Kidney epithelial cell (primary cell): ENCODE data around the gene MYL3. TPM values are rescaled to one million over a fixed set of nuclear protein-coding genes. Genes with fewer than 3 reads are reported as not detected.
A peak's percentile ranks its signal among the peaks of the same experiment; 100 is the strongest.

ENCODE experiments used
- DNase-seq: peaks from one replicate; pipeline ENCODE4 v3.0.0-alpha.2; 2010; ENCODE audit warnings: low read depth
- H3K27me3 ChIP-seq: 2 replicates; pipeline ENCODE4 v1.6.0; 2011; ENCODE audit warnings: low read length; ENCODE audit not compliant: control insufficient read depth, insufficient read depth
- H3K36me3 ChIP-seq: 2 replicates; pipeline ENCODE4 v1.5.1; 2011; ENCODE audit warnings: low read length; ENCODE audit not compliant: control insufficient read depth, insufficient read depth
- H3K4me3 ChIP-seq: 2 replicates; pipeline ENCODE4 v1.5.1; 2011; ENCODE audit warnings: low read depth, mild to moderate bottlenecking, control low read depth, low read length
- CTCF ChIP-seq: IDR thresholded peaks from 2 replicates; pipeline ENCODE4 v1.5.1; 2011; ENCODE audit warnings: mild to moderate bottlenecking, moderate library complexity, low read length, control low read depth, inconsistent platforms; ENCODE audit not compliant: insufficient read depth, poor library complexity, severe bottlenecking
- total RNA-seq: library from RNA; depleted of rRNA; stranded (reverse); fragments of >200 nt; gene quantifications from 2 replicates; pipeline ENCODE4 v1.2.3, GENCODE V29; 2015

MYL3 gene
- total RNA-seq, 1 donor from 2014 or later, result 0.54 TPM

GRCh38 chr3:46888705-46889104, 25.5 kb upstream of the MYL3 start:
- no peak overlapping the region for H3K4me3 ChIP-seq
- H3K27me3 ChIP-seq, result peaks cover 18% of the 10 kb centered on the region
- DNase-seq, result no peak
- H3K36me3 ChIP-seq, result no peaks in the 10 kb centered on the region
- no peak for TF ChIP-seq CTCF

GRCh38 chr3:46887980-46888494, 24.8 kb upstream of the MYL3 start:
- no peak for DNase-seq
- Histone ChIP-seq H3K27me3 (peaks cover 22% of the 10 kb centered on the region), H3K4me3 (no peak overlapping the region), H3K36me3 (no peaks in the 10 kb centered on the region)
- TF ChIP-seq CTCF, result no peak

GRCh38 chr3:46885612-46886011, 22.4 kb upstream of the MYL3 start:
- TF ChIP-seq CTCF, result no peak
- DNase-seq, result no peak
- no peak overlapping the region for H3K4me3 ChIP-seq
- peaks cover 34% of the 10 kb centered on the region for H3K27me3 ChIP-seq
- peaks cover 2% of the 10 kb centered on the region for H3K36me3 ChIP-seq

- no peak for DNase-seq
- Histone ChIP-seq H3K27me3 (peaks cover 32% of the 10 kb centered on the region), H3K36me3 (peaks cover 2% of the 10 kb centered on the region), H3K4me3 (no peak overlapping the region)
- TF ChIP-seq CTCF, result no peak
Observed at GRCh38 chr3:46884929-46885328, 21.7 kb upstream of the MYL3 start.

GRCh38 chr3:46884427-46884826, 21.2 kb upstream of the MYL3 start:
- Histone ChIP-seq H3K36me3 (peaks cover 2% of the 10 kb centered on the region), H3K4me3 (no peak overlapping the region), H3K27me3 (peaks cover 32% of the 10 kb centered on the region)
- TF ChIP-seq CTCF, result no peak
- no peak for DNase-seq

- no peak for TF ChIP-seq CTCF
- no peak for DNase-seq
- H3K4me3 ChIP-seq, result peak overlapping the region; percentile 24
- peaks cover 2% of the 10 kb centered on the region for H3K36me3 ChIP-seq
- H3K27me3 ChIP-seq, result peaks cover 32% of the 10 kb centered on the region
Observed at GRCh38 chr3:46883830-46884185, 20.6 kb upstream of the MYL3 start.
